Parathyroid adenoma (tissue), 2 donors: Measurements from ENCODE around the gene CCR2.

Experiments
- H2AFZ ChIP-seq: fragments of 300-600 bp; sonication (generic); one replicate; pipeline ENCODE4 v1.7.0; 2017; ENCODE audit warnings: antibody characterized with exemption, mild to moderate bottlenecking
- H3K27ac ChIP-seq: fragments of 300-600 bp; sonication (generic); one replicate; pipeline ENCODE4 v1.7.0; 2017
- H3K27me3 ChIP-seq: fragments of 300-600 bp; sonication (generic); one replicate; pipeline ENCODE4 v1.7.0; 2017; ENCODE audit warnings: low read length; ENCODE audit not compliant: control insufficient read depth, insufficient read depth
- H3K36me3 ChIP-seq: fragments of 300-600 bp; sonication (generic); one replicate; pipeline ENCODE4 v1.7.0; 2017; ENCODE audit warnings: low read length; ENCODE audit not compliant: control insufficient read depth, insufficient read depth
- H3K4me1 ChIP-seq: fragments of 300-600 bp; sonication (generic); one replicate; pipeline ENCODE4 v1.7.0; 2017; ENCODE audit warnings: control low read depth
- H3K4me2 ChIP-seq: fragments of 300-600 bp; sonication (generic); one replicate; pipeline ENCODE4 v1.7.0; 2017; ENCODE audit warnings: low read length
- H3K4me3 ChIP-seq: fragments of 300-600 bp; sonication (generic); one replicate; pipeline ENCODE4 v1.7.0; 2017; ENCODE audit warnings: low read depth, low read length
- H3K79me2 ChIP-seq: fragments of 300-600 bp; sonication (generic); one replicate; pipeline ENCODE4 v1.7.0; 2017; ENCODE audit warnings: control low read depth
- H3K9ac ChIP-seq: fragments of 300-600 bp; sonication (generic); one replicate; pipeline ENCODE4 v1.7.0; 2017; ENCODE audit warnings: mild to moderate bottlenecking
- H3K9me3 ChIP-seq: fragments of 300-600 bp; sonication (generic); one replicate; pipeline ENCODE4 v1.7.0; 2017; ENCODE audit warnings: low read length; ENCODE audit not compliant: control insufficient read depth
- CTCF ChIP-seq: fragments of 300-600 bp; sonication (generic); IDR thresholded peaks from one replicate; pipeline ENCODE4 v1.7.0; 2017; ENCODE audit warnings: antibody characterized with exemption, mild to moderate bottlenecking
- donor health status: primary hyperparathyroidism.

The CCR2 gene

DNA sequence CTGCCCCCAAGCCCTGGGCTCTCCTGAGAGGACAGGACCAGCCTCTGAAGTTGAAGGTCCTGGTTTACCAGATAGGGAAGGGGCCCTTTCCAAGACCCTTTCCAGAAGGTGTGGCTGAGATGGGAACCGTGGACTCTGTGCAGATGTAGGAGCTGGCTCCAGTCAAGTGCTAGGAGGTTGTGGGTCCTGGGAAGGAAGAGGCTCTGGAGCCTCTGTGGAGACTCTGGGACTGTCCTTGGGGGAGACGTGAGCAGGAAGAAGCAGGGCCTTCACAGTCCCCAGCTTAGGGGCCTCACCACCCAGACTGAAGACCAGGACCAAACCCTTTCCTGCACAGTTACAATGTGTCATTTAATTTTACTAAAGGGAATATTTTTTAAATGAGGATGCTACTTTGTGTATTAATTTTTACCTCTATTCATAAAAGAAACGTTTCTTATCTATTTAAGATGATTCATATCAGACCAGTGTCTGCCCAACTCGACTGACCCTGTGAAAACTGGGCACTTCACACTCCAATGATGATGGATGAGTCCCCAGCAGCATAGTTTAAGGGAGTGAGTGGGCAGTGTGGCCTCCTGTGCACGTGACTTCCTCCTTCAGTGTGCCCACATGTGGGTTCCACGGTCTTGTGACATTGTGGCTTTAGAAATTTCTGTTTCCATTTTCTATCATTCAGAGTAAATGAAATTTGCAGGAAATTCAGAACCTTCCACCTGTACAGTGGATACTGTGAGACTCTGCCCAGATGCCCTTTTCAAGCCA is 42.0 kb downstream of the CCR2 start:
- H3K9me3 ChIP-seq = no peaks in the 10 kb centered on the region
- no peak overlapping the region for H3K27ac ChIP-seq
- H3K4me2 ChIP-seq = no peak overlapping the region
- no peaks in the 10 kb centered on the region for H3K4me1 ChIP-seq
- TF ChIP-seq CTCF = no peak
- no peaks in the 10 kb centered on the region for H3K27me3 ChIP-seq
- H3K4me3 ChIP-seq = no peak overlapping the region
- H2AFZ ChIP-seq = no peak overlapping the region
- no peaks in the 10 kb centered on the region for H3K36me3 ChIP-seq
- no peak overlapping the region for H3K9ac ChIP-seq
- H3K79me2 ChIP-seq = no peaks in the 10 kb centered on the region

GRCh38 chr3:46397111-46397510 is 43.2 kb downstream of the CCR2 start:
- H2AFZ ChIP-seq = no peak overlapping the region
- no peak overlapping the region for H3K4me3 ChIP-seq
- H3K27me3 ChIP-seq = no peaks in the 10 kb centered on the region
- H3K4me2 ChIP-seq = no peak overlapping the region
- H3K9me3 ChIP-seq = no peaks in the 10 kb centered on the region
- no peaks in the 10 kb centered on the region for H3K4me1 ChIP-seq
- TF ChIP-seq CTCF = no peak
- H3K9ac ChIP-seq = no peak overlapping the region
- H3K36me3 ChIP-seq = no peaks in the 10 kb centered on the region
- H3K27ac ChIP-seq = no peak overlapping the region
- no peaks in the 10 kb centered on the region for H3K79me2 ChIP-seq

DNA sequence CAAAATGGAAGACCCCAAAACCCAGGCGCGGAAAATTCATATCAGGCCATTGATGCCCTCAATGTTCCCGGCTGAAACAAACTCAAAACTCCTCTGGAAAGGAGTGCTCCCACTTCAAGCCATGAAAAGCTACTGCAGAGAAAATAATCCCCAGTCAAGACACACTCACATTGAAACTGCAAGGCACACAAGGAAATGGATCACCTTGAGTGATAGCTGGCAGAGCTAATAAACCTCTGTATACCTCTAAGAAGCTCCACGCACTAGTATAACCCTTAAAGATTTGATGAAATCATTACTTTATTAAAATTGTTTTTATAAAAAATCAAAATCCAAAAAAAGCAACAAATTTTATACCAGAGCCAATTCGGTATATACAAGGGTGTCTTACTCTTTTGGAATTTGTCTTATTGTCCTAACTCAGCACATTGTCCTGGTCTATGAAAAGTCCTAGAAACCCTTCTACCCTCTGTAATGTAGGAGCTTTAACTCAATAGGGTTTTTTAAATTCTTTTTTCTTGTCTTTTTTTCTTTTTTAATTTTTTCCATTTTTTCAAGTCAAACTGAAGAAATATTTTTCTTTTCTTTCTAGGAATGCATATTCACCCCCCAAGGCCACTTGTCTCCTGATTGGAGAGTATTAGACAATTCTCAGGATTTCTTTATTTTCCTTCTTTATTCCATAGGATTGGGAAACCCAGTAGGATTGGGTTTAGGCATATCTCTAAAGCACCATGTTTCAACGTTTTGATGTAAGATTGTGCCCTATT is 44.5 kb downstream of the CCR2 start:
- Histone ChIP-seq H3K9me3 (no peaks in the 10 kb centered on the region), H2AFZ (no peak overlapping the region)
- TF ChIP-seq CTCF = no peak

DNA sequence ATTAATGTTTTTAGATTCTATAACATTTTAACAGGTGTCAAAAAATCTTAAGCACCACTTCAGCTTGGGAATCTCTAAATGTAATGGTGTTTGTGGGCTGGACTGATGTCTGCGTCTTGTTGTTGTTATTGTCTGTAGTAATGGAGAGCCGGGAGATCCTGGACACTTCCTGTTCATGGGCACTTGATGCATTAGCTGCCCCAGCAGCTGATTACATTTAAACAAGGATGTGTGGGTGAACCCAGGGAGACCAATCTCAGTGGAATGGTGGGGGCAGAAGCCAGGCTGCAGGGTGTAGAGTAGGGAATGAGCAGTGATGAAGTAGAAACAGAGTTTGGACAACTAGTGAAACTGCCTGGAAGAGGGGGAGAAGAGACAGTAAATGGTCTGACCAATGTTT is 45.2 kb downstream of the CCR2 start:
- H3K27me3 ChIP-seq = no peaks in the 10 kb centered on the region
- H3K4me3 ChIP-seq = no peak overlapping the region
- H3K4me2 ChIP-seq = no peak overlapping the region
- no peaks in the 10 kb centered on the region for H3K79me2 ChIP-seq
- H3K36me3 ChIP-seq = no peaks in the 10 kb centered on the region
- no peak overlapping the region for H3K9ac ChIP-seq
- no peak for TF ChIP-seq CTCF
- H2AFZ ChIP-seq = no peak overlapping the region
- H3K27ac ChIP-seq = no peak overlapping the region
- H3K9me3 ChIP-seq = no peaks in the 10 kb centered on the region
- no peaks in the 10 kb centered on the region for H3K4me1 ChIP-seq

More for the DNA sequence above, 44.5 kb downstream of the CCR2 start:
- H3K4me2 ChIP-seq = no peak overlapping the region
- no peak overlapping the region for H3K4me3 ChIP-seq
- no peak overlapping the region for H3K27ac ChIP-seq
- H3K36me3 ChIP-seq = no peaks in the 10 kb centered on the region
- H3K4me1 ChIP-seq = no peaks in the 10 kb centered on the region
- H3K79me2 ChIP-seq = no peaks in the 10 kb centered on the region
- no peaks in the 10 kb centered on the region for H3K27me3 ChIP-seq
- H3K9ac ChIP-seq = no peak overlapping the region
